Measurements from ENCODE around the gene CLDN17. TPM values are rescaled to one million over a fixed set of nuclear protein-coding genes. Genes with fewer than 3 reads are reported as not detected.

CLDN17 gene
- total RNA-seq, 1 experiment from 2014 or later: not detected

- in situ Hi-C loops (cut with HindIII; ENCODE audit: low pct_unique_long_range_greater_than_20kb, low sequenced_read_pairs) (no loop called here), intact Hi-C loops (cut with micrococcal nuclease; ENCODE audit: unreplicated experiment) (no loop called here)
Measured at GRCh38 chr21:30211071-30211470, 44.5 kb upstream of the CLDN17 start.

GRCh38 chr21:30209601-30210000 lies 43.0 kb upstream of the CLDN17 start:
- DNase-seq (ENCODE audit: low read depth, low spot score) (no peak), ATAC-seq (no peak)
- Histone ChIP-seq H3K9me3 (ENCODE audit: control insufficient read depth, insufficient read depth, low read depth, low read length) (no peaks in the 10 kb centered on the region), H3K36me3 (ENCODE audit: control insufficient read depth, insufficient read depth, low read length) (no peaks in the 10 kb centered on the region), H3K4me1 (ENCODE audit: control insufficient read depth, insufficient read depth, low read length) (no peaks in the 10 kb centered on the region), H3K4me3 (ENCODE audit: low read depth in 2 of 2, low read length in 2 of 2) (no peak overlapping the region), H3K27ac (ENCODE audit: low read length) (no peak overlapping the region), H3K27me3 (ENCODE audit: control insufficient read depth, insufficient read depth, low read length) (no peaks in the 10 kb centered on the region)
- no peak for TF ChIP-seq SIN3A (IDR thresholded peaks at IDR 0.05; ENCODE audit: borderline replicate concordance, insufficient read depth, low read depth, low read length)
- TF ChIP-seq, protein P1, sequence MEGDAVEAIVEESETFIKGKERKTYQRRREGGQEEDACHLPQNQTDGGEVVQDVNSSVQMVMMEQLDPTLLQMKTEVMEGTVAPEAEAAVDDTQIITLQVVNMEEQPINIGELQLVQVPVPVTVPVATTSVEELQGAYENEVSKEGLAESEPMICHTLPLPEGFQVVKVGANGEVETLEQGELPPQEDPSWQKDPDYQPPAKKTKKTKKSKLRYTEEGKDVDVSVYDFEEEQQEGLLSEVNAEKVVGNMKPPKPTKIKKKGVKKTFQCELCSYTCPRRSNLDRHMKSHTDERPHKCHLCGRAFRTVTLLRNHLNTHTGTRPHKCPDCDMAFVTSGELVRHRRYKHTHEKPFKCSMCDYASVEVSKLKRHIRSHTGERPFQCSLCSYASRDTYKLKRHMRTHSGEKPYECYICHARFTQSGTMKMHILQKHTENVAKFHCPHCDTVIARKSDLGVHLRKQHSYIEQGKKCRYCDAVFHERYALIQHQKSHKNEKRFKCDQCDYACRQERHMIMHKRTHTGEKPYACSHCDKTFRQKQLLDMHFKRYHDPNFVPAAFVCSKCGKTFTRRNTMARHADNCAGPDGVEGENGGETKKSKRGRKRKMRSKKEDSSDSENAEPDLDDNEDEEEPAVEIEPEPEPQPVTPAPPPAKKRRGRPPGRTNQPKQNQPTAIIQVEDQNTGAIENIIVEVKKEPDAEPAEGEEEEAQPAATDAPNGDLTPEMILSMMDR (IDR thresholded peaks at IDR 0.05): no peak
- TF ChIP-seq REST (IDR thresholded peaks at IDR 0.05; ENCODE audit: insufficient read depth in 1 of 2, low read depth in 2 of 2, low read length in 1 of 2): no peak
- intact Hi-C loops (cut with micrococcal nuclease; ENCODE audit: unreplicated experiment): no loop called here
- in situ Hi-C loops (cut with HindIII; ENCODE audit: low pct_unique_long_range_greater_than_20kb, low sequenced_read_pairs): no loop called here
- ChIA-PET POLR2A (no interaction called here), CTCF (no interaction called here)
- no TSS peak for BruUV-seq (replicated peaks)

More at GRCh38 chr21:30211071-30211470, 44.5 kb upstream of the CLDN17 start:
- ChIA-PET CTCF (no interaction called here), POLR2A (no interaction called here)
- no TSS peak for BruUV-seq (replicated peaks)
- Histone ChIP-seq H3K4me3 (ENCODE audit: low read depth in 2 of 2, low read length in 2 of 2) (no peak overlapping the region), H3K27me3 (ENCODE audit: control insufficient read depth, insufficient read depth, low read length) (no peaks in the 10 kb centered on the region), H3K9me3 (ENCODE audit: control insufficient read depth, insufficient read depth, low read depth, low read length) (no peaks in the 10 kb centered on the region), H3K36me3 (ENCODE audit: control insufficient read depth, insufficient read depth, low read length) (no peaks in the 10 kb centered on the region), H3K4me1 (ENCODE audit: control insufficient read depth, insufficient read depth, low read length) (no peaks in the 10 kb centered on the region), H3K27ac (ENCODE audit: low read length) (no peak overlapping the region)
- ATAC-seq (no peak), DNase-seq (ENCODE audit: low read depth, low spot score) (no peak)
- TF ChIP-seq, protein P1 (IDR thresholded peaks at IDR 0.05): no peak

GRCh38 chr21:30207252-30207579 lies 40.6 kb upstream of the CLDN17 start:
- H3K27me3 ChIP-seq (ENCODE audit: control insufficient read depth, insufficient read depth, low read length): no peaks in the 10 kb centered on the region
- no peak overlapping the region for H3K27ac ChIP-seq (ENCODE audit: low read length)
- in situ Hi-C loops (cut with HindIII; ENCODE audit: low pct_unique_long_range_greater_than_20kb, low sequenced_read_pairs) (no loop called here), intact Hi-C loops (cut with micrococcal nuclease; ENCODE audit: unreplicated experiment) (no loop called here)
- no peak for TF ChIP-seq TCF7L2 (IDR thresholded peaks at IDR 0.05; ENCODE audit: low read depth, low read length)
- TF ChIP-seq REST (IDR thresholded peaks at IDR 0.05; ENCODE audit: insufficient read depth in 1 of 2, low read depth in 2 of 2, low read length in 1 of 2): no peak
- TF ChIP-seq SIN3A (IDR thresholded peaks at IDR 0.05; ENCODE audit: borderline replicate concordance, insufficient read depth, low read depth, low read length): no peak
- no peak for TF ChIP-seq POLR2AphosphoS5 (IDR thresholded peaks at IDR 0.05; ENCODE audit: low read depth, low read length)
- TF ChIP-seq, protein P1 (IDR thresholded peaks at IDR 0.05): no peak
- H3K36me3 ChIP-seq (ENCODE audit: control insufficient read depth, insufficient read depth, low read length): no peaks in the 10 kb centered on the region
- POLR2A ChIA-PET: no interaction called here
- no peak for DNase-seq (ENCODE audit: low read depth, low spot score)
- BruUV-seq (replicated peaks): no TSS peak
- H3K4me1 ChIP-seq (ENCODE audit: control insufficient read depth, insufficient read depth, low read length): no peaks in the 10 kb centered on the region
- H3K4me3 ChIP-seq (ENCODE audit: low read depth in 2 of 2, low read length in 2 of 2): no peak overlapping the region
- ATAC-seq: no peak
- H3K9me3 ChIP-seq (ENCODE audit: control insufficient read depth, insufficient read depth, low read depth, low read length): no peaks in the 10 kb centered on the region
- CTCF ChIA-PET: no interaction called here

All from Panc1 (cell line).